Neural progenitor cell (in vitro differentiated cells): Measurements from ENCODE around the gene TMEM176B. TPM values are rescaled to one million over a fixed set of nuclear protein-coding genes. Genes with fewer than 3 reads are reported as not detected.

ENCODE experiments used
- DNase-seq: peaks from one replicate; pipeline ENCODE4 v3.0.0-alpha.2; 2016; ENCODE audit warnings: low spot score
- H2AFZ ChIP-seq: fragments of 200-600 bp; sonication (generic); replicated peaks from 2 replicates; pipeline ENCODE4 v1.6.1; 2016; ENCODE audit warnings: antibody characterized with exemption
- H3F3A ChIP-seq: fragments of 200-600 bp; sonication (generic); 2 replicates; pipeline ENCODE4 v1.6.1; 2016; ENCODE audit warnings: antibody characterized with exemption, low read depth
- H3K27ac ChIP-seq: fragments of 200-600 bp; sonication (generic); 2 replicates; pipeline ENCODE4 v1.5.1; 2016; ENCODE audit warnings: mild to moderate bottlenecking
- H3K27me3 ChIP-seq: fragments of 200-600 bp; sonication (generic); 2 replicates; pipeline ENCODE4 v1.6.1; 2016; ENCODE audit warnings: mild to moderate bottlenecking, moderate library complexity
- H3K36me3 ChIP-seq: fragments of 200-600 bp; sonication (generic); 2 replicates; pipeline ENCODE4 v1.5.1; 2016
- H3K4me1 ChIP-seq: fragments of 200-600 bp; sonication (generic); 2 replicates; pipeline ENCODE4 v1.6.1; 2016; ENCODE audit warnings: mixed run types
- H3K4me2 ChIP-seq: fragments of 200-600 bp; sonication (generic); 2 replicates; pipeline ENCODE4 v1.6.1; 2016
- H3K4me3 ChIP-seq: fragments of 200-600 bp; sonication (generic); 2 replicates; pipeline ENCODE4 v1.5.1; 2016
- H3K79me2 ChIP-seq: fragments of 200-600 bp; sonication (generic); 2 replicates; pipeline ENCODE4 v1.6.1; 2016; ENCODE audit warnings: low read depth
- H3K9ac ChIP-seq: fragments of 200-600 bp; sonication (generic); 2 replicates; pipeline ENCODE4 v1.6.1; 2016
- H3K9me3 ChIP-seq: fragments of 200-600 bp; sonication (generic); 2 replicates; pipeline ENCODE4 v1.5.1; 2016; ENCODE audit warnings: low read depth
- H4K20me1 ChIP-seq: fragments of 200-600 bp; sonication (generic); 2 replicates; pipeline ENCODE4 v1.6.1; 2016; ENCODE audit warnings: low read depth
- H3K27ac Mint-ChIP-seq: 3 replicates; pipeline ENCODE4 v1.8.0; 2021; ENCODE audit warnings: mixed read lengths
- H3K27me3 Mint-ChIP-seq: 2 replicates; pipeline ENCODE4 v1.8.0; 2022; ENCODE audit warnings: low read depth, mild to moderate bottlenecking, inconsistent platforms, moderate library complexity, mixed read lengths; ENCODE audit not compliant: insufficient read depth
- H3K36me3 Mint-ChIP-seq: 3 replicates; pipeline ENCODE4 v1.8.0; 2021; ENCODE audit warnings: mixed read lengths
- H3K4me1 Mint-ChIP-seq: 3 replicates; pipeline ENCODE4 v1.8.0; 2021; ENCODE audit warnings: mixed read lengths
- H3K4me3 Mint-ChIP-seq: 3 replicates; pipeline ENCODE4 v1.8.0; 2021; ENCODE audit warnings: mild to moderate bottlenecking, moderate library complexity, mixed read lengths
- H3K9me3 Mint-ChIP-seq: 3 replicates; pipeline ENCODE4 v1.8.0; 2020; ENCODE audit warnings: mixed read lengths
- CTCF ChIP-seq: fragments of 200-600 bp; sonication (generic); IDR thresholded peaks from 2 replicates; pipeline ENCODE4 v1.5.1; 2017; ENCODE audit warnings: antibody characterized with exemption, mild to moderate bottlenecking
- EZH2 ChIP-seq: fragments of 200-600 bp; sonication (generic); IDR thresholded peaks from 2 replicates; pipeline ENCODE4 v1.6.1; 2017; ENCODE audit warnings: antibody characterized with exemption, mild to moderate bottlenecking, moderate library complexity
- EZH2phosphoT487 ChIP-seq: fragments of 200-600 bp; sonication (generic); IDR thresholded peaks from 2 replicates; pipeline ENCODE4 v1.6.1; 2017; ENCODE audit warnings: antibody characterized with exemption
- total RNA-seq: library from RNA; depleted of rRNA; stranded (reverse); fragments of >200 nt; gene quantifications from 2 replicates; pipeline ENCODE4 v1.2.3, GENCODE V29; 2015; ENCODE audit warnings: low replicate concordance

TMEM176B gene
- total RNA-seq, 1 donor from 2014 or later: 0.54 TPM

GRCh38 chr7:150751702-150752101, 48.5 kb downstream of the TMEM176B start:
- no peaks in the 10 kb centered on the region for H3K36me3 Mint-ChIP-seq
- no peak overlapping the region for H3K4me3 Mint-ChIP-seq
- no peak overlapping the region for H3K4me3 ChIP-seq
- no peak overlapping the region for H3K27ac ChIP-seq
- H3F3A ChIP-seq: no peaks in the 10 kb centered on the region
- no peak for DNase-seq
- H3K9me3 Mint-ChIP-seq: no peaks in the 10 kb centered on the region
- H3K4me1 Mint-ChIP-seq: peaks cover 4% of the 10 kb centered on the region
- H3K4me2 ChIP-seq: no peak overlapping the region
- no peaks in the 10 kb centered on the region for H3K9me3 ChIP-seq
- TF ChIP-seq EZH2 (no peak), CTCF (no peak), EZH2phosphoT487 (no peak)
- no peaks in the 10 kb centered on the region for H3K79me2 ChIP-seq
- H2AFZ ChIP-seq: no peak overlapping the region
- H3K27me3 Mint-ChIP-seq: peaks cover 2% of the 10 kb centered on the region
- H4K20me1 ChIP-seq: no peaks in the 10 kb centered on the region
- H3K36me3 ChIP-seq: no peaks in the 10 kb centered on the region
- H3K4me1 ChIP-seq: no peaks in the 10 kb centered on the region
- peaks cover 87% of the 10 kb centered on the region for H3K27me3 ChIP-seq
- H3K9ac ChIP-seq: no peak overlapping the region
- H3K27ac Mint-ChIP-seq: no peak overlapping the region

- Histone ChIP-seq H3K9me3 (no peaks in the 10 kb centered on the region), H3K9ac (no peak overlapping the region), H3K79me2 (no peaks in the 10 kb centered on the region), H3F3A (no peaks in the 10 kb centered on the region), H3K4me1 (no peaks in the 10 kb centered on the region), H3K27ac (no peak overlapping the region), H4K20me1 (no peaks in the 10 kb centered on the region), H3K4me3 (no peak overlapping the region), H3K36me3 (no peaks in the 10 kb centered on the region), H3K27me3 (peaks cover 99% of the 10 kb centered on the region), H2AFZ (no peak overlapping the region), H3K4me2 (no peak overlapping the region)
- DNase-seq: no peak
- no peak for TF ChIP-seq CTCF
- TF ChIP-seq EZH2: no peak
- no peak for TF ChIP-seq EZH2phosphoT487
- Mint-ChIP-seq H3K4me1 (peaks cover 8% of the 10 kb centered on the region), H3K4me3 (no peak overlapping the region), H3K36me3 (no peaks in the 10 kb centered on the region), H3K27me3 (peaks cover 7% of the 10 kb centered on the region), H3K9me3 (no peaks in the 10 kb centered on the region), H3K27ac (no peak overlapping the region)
Measured at GRCh38 chr7:150748376-150748775, 51.8 kb downstream of the TMEM176B start.

GRCh38 chr7:150746921-150747320, 53.2 kb downstream of the TMEM176B start:
- H3K4me1 ChIP-seq: no peaks in the 10 kb centered on the region
- Mint-ChIP-seq H3K27me3 (peaks cover 11% of the 10 kb centered on the region), H3K9me3 (peaks cover 2% of the 10 kb centered on the region), H3K36me3 (no peaks in the 10 kb centered on the region), H3K4me1 (peaks cover 8% of the 10 kb centered on the region), H3K27ac (no peak overlapping the region), H3K4me3 (no peak overlapping the region)
- no peak for DNase-seq
- no peaks in the 10 kb centered on the region for H3K9me3 ChIP-seq
- H2AFZ ChIP-seq: no peak overlapping the region
- no peaks in the 10 kb centered on the region for H3K79me2 ChIP-seq
- H3K4me2 ChIP-seq: no peak overlapping the region
- TF ChIP-seq EZH2phosphoT487 (no peak), CTCF (no peak), EZH2 (no peak)
- H3F3A ChIP-seq: no peaks in the 10 kb centered on the region
- H3K27ac ChIP-seq: no peak overlapping the region
- H3K27me3 ChIP-seq: peaks cover 100% of the 10 kb centered on the region
- no peak overlapping the region for H3K9ac ChIP-seq
- H3K4me3 ChIP-seq: no peak overlapping the region
- no peaks in the 10 kb centered on the region for H3K36me3 ChIP-seq
- H4K20me1 ChIP-seq: no peaks in the 10 kb centered on the region
